ENCODE data around the gene POLR2I.
"Not testable (repeated sequence)": the region's sequence is repeated elsewhere in the genome, so short reads cannot be mapped to it uniquely, and the experiment has no call there.

Gene POLR2I

DNA sequence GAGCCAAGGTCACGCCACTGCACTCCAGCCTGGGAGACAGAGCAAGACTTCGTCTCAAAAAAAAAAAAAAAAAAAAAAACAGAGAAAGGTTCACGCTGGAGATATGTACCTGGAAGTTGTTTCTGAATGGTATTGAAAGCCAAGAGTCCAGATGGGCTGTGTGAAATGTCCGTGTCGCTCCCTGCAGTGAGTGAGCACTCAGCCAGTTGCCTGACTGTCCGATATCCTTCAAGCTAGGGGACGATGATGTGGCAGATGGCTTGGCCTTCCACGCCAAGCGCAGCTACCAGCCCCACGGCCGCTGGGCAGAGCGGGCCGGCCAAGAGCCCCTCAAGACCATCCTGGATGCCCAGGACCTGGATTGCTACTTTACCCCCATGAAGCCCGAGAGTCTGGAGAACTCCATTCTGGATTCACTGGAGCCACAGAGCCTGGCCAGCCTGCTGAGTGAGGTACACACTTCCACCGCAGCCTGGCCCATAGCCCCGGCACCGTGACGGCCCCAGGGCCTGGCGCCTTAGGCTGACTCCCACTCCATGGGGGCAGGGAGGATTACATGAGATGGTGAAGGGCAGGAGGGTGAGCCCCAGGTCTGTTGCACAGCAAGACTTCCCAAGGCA is 15.4 kb downstream of the POLR2I start:
- DNase-seq = no peak

DNA sequence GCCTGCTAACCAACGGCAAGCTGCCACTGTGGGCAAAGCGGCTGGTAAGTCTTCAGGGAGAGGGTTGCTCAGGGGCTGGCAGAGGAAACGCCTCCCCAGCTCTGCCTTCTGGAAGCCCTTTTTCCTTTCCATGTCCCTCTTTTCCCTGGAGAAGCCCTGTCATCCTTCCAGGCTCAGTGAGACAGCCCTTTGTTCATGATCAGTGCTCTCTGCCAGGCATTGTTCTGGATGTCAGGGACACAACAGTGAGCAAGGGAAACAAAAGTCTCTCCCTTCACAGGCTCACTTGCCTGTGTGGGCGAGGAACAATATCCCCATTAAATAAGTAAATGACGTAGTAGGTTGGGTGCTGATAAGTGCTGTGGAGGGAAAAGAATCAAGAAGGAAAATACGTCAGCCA is 17.6 kb downstream of the POLR2I start:
- DNase-seq = no peak

DNA sequence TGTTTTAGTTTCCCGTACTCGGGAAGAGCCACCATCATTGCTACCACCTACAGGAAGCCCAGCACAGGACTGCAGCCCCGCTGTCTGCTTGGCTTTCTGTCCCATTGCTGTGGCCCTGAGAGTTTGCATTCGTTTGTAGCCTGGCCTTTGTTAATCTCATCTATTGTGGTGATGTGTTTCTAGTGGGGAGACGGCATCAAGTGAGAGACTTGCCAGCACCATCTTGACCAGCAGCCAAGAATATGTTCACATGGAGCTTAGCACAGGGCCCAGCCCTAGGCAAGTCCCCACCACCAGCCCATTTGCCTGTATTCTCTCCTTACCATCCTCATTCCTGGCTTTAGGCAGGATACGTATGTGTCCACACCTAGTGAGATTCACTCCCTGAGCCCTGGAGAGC is 21.0 kb downstream of the POLR2I start:
- no peak for DNase-seq

DNA sequence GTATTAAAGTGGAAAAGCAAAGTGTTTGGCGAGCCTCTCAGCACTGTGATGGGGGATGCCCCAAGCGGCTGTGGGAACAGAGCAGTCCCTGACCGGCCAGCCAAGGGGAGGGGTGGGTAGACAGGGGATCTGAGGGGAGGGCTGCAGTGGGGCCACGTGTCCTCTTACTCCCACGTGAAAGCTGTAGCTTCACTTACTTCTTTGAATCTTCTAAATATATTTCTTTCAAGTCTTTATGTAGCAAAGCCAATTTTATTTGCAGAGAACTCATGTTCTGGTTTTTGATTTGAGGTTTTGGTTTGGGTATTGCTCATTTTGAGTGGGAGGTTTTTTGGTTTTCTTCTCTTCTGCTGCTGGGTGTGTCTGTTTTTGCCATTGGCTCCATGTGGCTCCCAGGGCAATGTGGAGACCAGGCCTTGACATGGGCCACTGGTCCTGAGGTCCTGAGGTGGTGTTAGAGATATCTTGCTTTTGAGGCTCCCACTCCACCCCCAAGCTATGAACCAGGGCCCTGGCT is 21.5 kb downstream of the POLR2I start:
- DNase-seq = no peak

DNA sequence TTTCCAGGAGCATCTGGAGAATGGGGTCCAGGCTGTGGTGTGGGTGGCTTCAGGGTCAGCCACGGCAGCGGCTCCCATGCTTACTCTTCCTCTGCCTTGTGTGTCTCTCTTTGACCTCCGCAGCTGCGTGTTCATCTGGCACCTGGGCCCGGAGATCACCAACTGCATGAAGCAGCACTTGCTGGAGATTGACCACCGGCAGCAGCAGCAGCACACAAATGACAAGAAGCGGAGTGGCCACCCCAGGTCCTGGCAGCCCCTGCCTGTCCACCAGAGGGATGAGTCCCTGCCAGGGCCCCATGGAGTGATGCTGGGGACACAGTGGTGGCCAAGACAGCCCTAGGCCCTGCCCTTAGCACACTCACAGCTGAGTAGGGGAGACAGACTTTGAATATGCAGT is 22.1 kb downstream of the POLR2I start:
- no peak for DNase-seq

DNA sequence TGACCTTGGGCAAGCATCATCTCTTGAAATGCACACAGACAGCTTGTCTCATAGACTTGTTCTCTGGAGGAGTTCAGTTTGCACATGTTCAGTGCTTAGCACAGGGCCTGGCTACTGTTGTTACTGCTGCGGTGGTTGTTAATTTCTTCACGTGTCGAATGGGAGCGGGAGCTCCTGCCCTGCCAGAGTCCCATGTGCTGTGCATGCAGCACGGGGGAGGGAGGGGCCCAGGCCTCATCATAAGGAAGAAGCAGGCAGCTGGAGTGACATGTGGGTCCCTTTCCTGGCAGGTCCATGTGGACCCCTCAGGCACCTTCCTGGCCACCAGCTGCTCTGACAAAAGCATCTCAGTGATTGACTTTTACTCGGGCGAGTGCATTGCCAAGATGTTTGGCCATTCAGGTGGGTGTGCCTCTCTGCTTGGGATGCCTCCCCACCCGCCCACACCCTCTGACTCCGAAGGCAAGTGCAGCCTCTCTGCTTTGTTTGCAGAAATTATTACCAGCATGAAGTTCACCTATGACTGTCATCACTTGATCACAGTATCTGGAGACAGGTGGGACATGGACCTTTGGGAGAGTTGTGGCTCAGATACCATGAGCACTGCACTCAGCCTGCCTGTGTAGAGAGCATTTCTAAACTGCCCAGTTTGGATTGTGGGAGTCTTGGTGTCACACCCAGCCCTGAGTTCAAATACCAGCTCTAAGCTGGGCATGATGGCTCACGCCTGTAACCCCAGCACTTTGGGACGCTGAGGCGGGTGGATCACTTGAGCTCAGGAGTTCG is 23.6 kb downstream of the POLR2I start:
- no peak for DNase-seq

DNA sequence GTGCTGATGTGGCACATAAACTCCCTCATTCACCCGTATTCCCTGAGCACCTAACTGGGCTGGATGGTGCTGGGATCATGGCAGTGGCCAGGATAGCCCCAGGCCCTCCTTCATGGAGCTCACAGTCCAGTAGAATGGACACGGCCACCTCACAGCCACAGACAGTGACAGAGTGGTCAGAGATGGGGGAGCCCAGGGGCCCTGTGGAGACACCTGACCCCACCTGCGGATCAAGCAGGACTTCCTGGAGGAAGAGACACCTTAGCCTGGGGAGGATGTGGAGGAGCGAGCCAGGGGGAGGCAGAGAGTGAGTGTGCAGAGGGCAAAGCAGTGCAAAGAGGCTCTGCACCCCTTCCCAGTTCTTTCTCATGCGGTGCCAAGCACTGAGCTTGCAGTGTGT is 24.8 kb downstream of the POLR2I start:
- DNase-seq = no peak

DNA sequence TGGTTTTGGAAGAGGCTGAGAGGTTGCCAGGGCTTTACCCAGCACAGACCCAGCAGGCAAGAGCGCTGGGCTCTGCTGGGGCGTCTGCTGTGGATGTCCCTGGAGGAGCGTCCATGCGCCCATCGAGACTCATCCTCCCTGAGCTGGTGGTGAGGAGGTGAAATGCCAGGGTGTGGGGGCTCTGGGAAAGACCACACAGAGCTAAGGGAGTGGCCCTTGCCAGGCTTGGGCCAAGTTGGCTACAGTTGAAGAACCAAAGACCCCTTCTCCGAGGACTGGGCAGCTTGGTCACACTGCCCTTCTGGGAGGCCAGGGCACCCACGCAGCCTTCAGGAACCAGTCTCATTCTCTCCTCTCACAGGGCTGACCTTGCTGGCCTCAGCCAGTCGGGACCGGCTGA is 28.3 kb downstream of the POLR2I start:
- no peak for DNase-seq

DNA sequence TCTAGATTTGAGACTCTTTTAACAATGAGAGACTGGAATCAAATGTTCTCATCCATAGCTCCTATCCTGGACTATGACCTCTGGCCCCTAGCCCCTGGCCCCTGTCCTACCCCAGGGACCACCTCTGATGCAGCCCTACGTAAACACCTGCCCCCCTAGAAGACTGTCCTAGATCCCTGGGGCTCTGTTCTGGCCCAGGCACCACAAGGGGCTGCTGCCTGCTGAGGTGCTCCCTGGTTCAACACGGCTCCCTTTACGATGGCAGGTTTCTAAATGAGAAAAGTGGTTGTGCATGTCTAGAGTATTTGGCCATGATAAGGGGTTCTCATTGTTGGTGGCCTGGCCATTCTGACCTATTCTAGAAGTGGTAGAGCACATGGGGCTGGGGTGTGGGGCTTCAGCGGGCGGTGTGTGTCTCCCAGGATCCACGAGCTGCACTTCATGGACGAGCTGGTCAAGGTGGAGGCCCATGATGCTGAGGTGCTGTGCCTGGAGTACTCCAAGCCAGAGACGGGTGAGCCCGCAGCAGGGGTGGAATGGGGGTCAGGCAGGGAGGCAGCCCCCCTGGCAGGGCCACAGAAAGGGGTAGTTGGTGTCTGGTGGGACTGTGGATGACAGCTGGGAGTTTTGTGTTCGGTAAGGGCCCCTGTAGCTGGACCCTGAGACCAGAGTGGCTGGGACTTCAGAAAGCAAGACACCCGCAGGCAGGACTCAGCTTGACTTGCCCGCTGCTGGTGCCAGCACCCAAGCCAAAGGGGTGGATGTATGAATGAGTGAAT is 30.3 kb downstream of the POLR2I start:
- no peak for DNase-seq

DNA sequence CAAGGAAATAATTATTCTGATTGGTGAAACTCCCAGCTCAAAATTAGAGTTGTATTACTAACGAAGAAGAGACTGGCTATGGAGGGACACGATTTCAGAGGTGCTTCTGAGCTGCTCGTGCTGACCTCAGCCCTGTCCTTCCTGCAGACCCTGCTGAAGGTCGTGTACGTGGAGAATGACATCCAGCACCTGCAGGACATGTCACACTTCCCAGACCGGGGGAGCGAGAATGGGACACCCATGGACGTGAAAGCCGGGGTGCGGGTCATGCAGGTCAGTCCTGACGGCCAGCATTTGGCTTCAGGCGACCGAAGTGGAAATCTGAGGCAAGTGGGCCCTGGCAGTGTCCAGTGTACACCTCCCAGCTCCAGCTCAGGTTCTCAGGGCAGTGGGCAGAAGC is 31.8 kb downstream of the POLR2I start:
- no peak for DNase-seq

DNA sequence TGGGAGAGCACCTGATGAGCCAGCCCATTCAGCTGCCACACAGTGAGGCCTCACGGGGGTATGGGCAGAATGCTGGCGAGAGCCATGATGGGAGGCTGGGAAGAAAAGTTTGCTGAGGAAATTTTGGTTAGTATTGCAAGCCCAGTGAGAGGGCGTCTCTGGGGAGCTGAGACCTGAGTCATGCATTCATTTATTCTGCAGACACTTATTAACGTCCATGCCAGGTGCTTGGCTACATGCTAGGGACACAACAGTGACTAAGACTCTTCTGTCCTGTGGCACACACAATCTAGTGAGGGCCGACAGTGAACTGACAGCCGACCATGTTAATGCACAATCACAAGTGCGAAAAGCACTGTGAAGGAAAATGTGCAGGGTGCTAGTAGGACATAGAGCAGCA is 32.8 kb downstream of the POLR2I start:
- peak; percentile 9 for DNase-seq

DNA sequence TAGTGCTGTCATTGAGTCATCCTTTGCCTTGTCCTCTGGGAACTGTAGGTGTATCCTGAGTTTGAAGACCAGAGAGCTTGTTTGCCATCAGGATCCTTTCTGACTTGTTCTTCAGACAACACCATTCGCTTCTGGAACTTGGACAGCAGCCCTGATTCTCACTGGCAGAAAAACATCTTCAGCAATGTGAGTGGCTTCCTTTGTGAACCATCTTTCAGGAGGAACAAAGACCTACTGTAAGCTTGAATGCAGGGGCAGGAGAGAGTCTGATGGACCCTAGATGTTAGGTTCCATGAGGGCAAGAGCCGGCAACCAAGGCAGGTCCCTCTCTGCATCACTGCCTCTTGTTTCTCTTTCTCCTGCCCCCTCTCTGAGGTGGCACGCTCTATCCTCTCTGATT is 33.3 kb downstream of the POLR2I start:
- DNase-seq = no peak

DNA sequence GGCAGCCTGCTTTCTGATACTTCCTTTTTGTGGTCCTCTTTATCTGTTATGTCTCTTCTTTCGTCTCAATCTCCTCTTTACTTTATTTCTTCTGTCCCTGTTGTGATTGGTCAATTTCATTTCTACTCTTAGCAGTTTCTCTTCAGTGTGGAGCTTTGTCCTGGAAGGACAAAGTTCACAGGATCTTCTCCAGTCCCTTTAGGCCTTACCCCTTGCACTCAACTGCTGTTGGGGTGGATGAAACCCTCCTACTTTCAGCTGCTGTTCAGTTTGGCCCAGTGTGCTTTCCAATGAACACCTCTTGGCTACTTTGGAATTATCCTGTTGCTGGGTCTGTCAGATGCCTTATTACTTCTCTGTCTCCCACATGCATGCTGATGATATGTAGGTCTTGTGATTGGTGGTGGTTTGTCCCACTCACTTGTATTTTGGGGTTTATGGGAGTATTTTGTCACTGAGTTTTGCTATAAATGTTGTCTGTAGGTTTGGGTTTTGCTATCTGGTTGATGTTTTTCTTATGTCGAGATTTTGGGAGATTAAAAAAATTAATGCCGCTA is 35.2 kb downstream of the POLR2I start:
- no peak for DNase-seq

DNA sequence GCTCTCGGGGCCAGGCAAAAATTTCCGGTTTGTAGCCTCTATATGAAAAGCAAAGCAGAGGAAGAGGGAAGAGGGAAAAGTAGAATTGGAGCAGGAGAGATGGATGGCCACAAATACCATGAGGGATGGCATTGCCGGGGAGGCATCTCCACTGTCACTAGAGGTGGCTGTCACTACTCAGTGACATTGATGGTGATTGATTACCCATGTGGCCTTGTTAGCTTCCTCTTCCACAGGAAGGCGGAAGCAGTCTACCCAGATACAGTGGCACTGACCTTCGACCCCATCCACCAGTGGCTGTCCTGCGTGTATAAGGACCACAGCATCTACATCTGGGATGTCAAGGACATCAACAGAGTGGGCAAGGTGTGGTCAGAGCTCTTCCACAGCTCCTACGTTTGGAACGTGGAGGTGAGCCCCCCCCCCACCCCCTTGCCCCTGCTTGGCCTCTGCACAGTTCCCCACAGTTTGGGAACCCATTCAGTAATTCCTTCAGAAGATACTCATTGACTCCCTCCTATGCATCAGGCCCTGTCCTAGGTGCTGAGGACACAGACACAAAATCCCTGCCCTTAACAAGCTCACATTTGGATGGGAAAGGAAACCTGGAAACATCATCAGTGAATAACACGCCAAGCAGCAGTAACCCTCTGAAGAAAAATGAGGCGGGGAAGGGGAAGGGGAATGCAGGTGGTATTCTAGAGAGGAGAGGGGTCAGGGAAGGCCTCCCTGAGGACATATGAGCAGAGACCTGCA is 41.4 kb downstream of the POLR2I start:
- DNase-seq = no peak

DNA sequence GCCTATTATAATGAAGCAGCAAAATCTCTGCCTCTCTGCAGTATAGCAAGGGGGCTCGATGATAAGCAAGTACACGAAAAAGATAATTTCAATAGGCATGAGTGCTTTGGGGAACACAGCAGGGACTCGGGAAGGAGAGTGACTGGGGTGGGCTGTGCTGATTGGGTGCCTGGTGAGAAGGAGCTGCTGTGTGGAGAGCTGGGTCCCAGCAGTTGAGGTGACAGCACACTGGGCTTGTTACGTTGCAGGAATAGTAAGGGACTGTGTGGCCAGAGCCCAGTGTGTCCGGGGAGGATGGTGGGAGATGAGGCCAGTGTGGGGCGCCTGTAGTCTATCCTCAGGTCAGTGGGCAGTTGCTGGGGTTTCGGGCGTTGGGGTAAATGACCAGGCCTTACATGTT is 42.6 kb downstream of the POLR2I start:
- no peak for DNase-seq

DNA sequence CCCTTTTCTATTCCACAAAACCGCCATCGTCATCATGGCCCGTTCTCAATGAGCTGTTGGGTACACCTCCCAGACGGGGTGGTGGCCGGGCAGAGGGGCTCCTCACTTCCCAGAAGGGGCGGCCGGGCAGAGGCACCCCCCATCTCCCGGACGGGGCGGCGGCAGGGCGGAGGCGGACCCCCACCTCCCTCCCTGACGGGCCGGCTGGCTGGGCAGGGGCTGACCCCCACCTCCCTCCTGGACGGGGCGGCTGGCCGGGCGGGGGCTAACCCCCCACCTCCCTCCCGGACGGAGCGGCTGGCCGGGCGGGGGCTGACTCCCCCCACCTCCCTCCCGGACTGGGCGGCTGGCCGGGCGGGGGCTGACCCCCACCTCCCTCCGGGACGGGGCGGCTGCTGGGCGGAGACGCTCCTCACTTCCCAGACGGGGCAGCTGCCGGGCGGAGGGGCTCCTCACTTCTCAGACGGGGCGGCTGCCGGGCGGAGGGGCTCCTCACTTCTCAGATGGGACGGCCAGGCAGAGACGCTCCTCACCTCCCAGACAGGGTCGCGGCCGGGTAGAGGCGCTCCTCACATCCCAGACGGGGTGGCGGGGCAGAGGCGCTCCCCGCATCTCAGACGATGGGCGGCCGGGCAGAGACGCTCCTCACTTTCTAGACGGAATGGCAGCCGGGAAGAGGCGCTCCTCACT is 45.7 kb downstream of the POLR2I start:
- not testable (repeated sequence) for DNase-seq

DNA sequence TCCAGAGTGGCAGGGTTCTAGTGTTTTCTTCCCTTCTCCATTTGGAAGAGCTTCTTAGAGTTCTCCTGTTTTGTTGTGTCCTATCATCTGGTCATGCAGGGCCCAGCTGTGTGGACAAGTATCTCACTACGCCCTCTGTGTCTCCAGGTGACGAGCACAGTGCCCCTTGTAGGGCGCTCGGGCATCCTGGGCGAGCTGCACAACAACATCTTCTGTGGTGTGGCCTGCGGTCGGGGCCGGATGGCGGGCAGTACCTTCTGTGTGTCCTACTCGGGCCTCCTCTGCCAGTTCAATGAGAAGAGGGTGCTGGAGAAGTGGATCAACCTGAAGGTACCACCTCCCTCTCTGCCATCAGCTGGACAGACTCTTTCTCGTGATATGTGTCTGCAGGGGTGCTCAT is 47.0 kb downstream of the POLR2I start:
- no peak for DNase-seq

DNA sequence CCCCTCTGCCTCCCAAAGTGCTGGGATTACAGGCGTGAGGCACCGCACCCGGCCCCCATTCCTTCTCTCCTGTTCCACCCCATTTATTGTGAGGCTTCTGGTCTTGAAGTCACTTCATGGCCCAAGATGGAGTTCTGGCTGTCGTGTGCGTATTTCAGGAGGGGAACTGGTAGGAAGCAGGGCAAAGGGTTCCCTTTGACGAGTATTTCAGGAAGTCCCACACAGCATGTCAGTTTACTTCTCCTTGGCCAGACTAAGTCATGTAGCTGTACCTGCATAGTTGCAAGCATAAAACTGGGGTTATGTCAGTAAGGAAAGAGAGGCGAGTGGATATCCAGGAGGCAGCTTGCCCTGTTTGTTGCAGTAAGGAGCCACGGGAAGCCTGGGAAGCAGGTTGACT is 49.8 kb downstream of the POLR2I start:
- no peak for DNase-seq
